K562 (cell line): ENCODE measurements around the gene DUSP23. TPM values are rescaled to one million over a fixed set of nuclear protein-coding genes. Genes with fewer than 3 reads are reported as not detected.

Experiments used
- CHD7 ChIP-seq: fragments of 200-600 bp; sonication (generic); IDR thresholded peaks from one replicate; pipeline ENCODE4 v1.6.1; 2012; ENCODE audit warnings: mild to moderate bottlenecking, low read depth, low read length, inconsistent platforms
- DMBX1 ChIP-seq: fragments of 250-450 bp; sonication (Bioruptor Pico); IDR thresholded peaks from 2 replicates; pipeline ENCODE4 v1.8.0; 2022; ENCODE audit warnings: inconsistent platforms, mild to moderate bottlenecking, moderate library complexity, borderline replicate concordance
- ELF1 ChIP-seq: fragments of 200-800 bp; sonication (Bioruptor generic); IDR thresholded peaks from 2 replicates; pipeline ENCODE4 v1.6.1; 2016; ENCODE audit warnings: missing genetic modification characterization, missing compliant biosample characterization
- FOXK2 ChIP-seq, 2 experiments: fragments of 450-650 bp; IDR thresholded peaks in 1 of 2; conservative IDR thresholded peaks in 1 of 2; 2 replicates each; pipeline ENCODE4 v1.6.1; 2016; ENCODE audit warnings: low read depth in 2 of 2, mild to moderate bottlenecking in 1 of 2
- GABPA ChIP-seq: fragments of 200-800 bp; sonication (Bioruptor generic); conservative IDR thresholded peaks from 2 replicates; pipeline ENCODE4 v1.6.1; 2016; ENCODE audit warnings: low read depth, missing genetic modification characterization, missing compliant biosample characterization
- HMG20B ChIP-seq: fragments of 250-450 bp; sonication (Bioruptor Pico); IDR thresholded peaks from 2 replicates; pipeline ENCODE4 v1.5.0; 2021; ENCODE audit warnings: mild to moderate bottlenecking
- HNRNPK ChIP-seq: fragments of 200-400 bp; formaldehyde crosslinking; IDR thresholded peaks from one replicate; pipeline ENCODE4 v1.6.1; 2018; ENCODE audit warnings: mild to moderate bottlenecking, low read depth, low read length; ENCODE audit not compliant: poor library complexity, severe bottlenecking
- NFRKB ChIP-seq: fragments of 450-650 bp; IDR thresholded peaks from 2 replicates; pipeline ENCODE4 v1.6.1; 2016; ENCODE audit warnings: low read depth
- PHF8 ChIP-seq: fragments of 200-600 bp; sonication (generic); IDR thresholded peaks from 2 replicates; pipeline ENCODE4 v1.6.1; 2012; ENCODE audit warnings: mixed run types, mild to moderate bottlenecking, inconsistent platforms, low read length, moderate library complexity, borderline replicate concordance
- PML ChIP-seq: IDR thresholded peaks from 2 replicates; pipeline ENCODE4 v1.6.1; 2012; ENCODE audit warnings: low read length, inconsistent platforms
- SIN3A ChIP-seq, 2 experiments: fragments of 150-350 bp in 1 of 2; IDR thresholded peaks; 2 replicates each; pipeline ENCODE4 v1.6.1; 2011 to 2016; ENCODE audit warnings: borderline replicate concordance in 2 of 2, low read depth in 2 of 2, low read length in 2 of 2, mild to moderate bottlenecking in 2 of 2, moderate library complexity in 2 of 2; ENCODE audit not compliant: control insufficient read depth in 1 of 2
- SMARCA5 ChIP-seq: fragments of 450-650 bp; IDR thresholded peaks from 2 replicates; pipeline ENCODE4 v1.6.1; 2016
- WHSC1 ChIP-seq: IDR thresholded peaks from one replicate; pipeline ENCODE4 v1.6.1; 2012; ENCODE audit warnings: low read length, control low read depth, inconsistent platforms
- ZNF253 ChIP-seq: fragments of 250-450 bp; sonication (Bioruptor Pico); conservative IDR thresholded peaks from 2 replicates; pipeline ENCODE4 v1.6.1; 2021; ENCODE audit warnings: mild to moderate bottlenecking
- polyA plus RNA-seq, 8 experiments: library from polyadenylated mRNA; depleted of rRNA in 4 of 8; stranded (reverse) in 5 of 8; unstranded in 3 of 8; fragments of >200 nt; fragmentation: Nextera tagmentation in 2 of 8; fragmentation: Illumina TruSeq in 1 of 8; extraction: Ambion mirVana in 2 of 8; extraction: Trizol in 1 of 8; gene quantifications; 2 replicates each; pipeline versions ENCODE4 v1.2.1 to v1.2.3, GENCODE V29; 2011 to 2014; ENCODE audit warnings: inconsistent platforms in 1 of 8, missing spikeins in 1 of 8
- total RNA-seq, 7 experiments: library from RNA; depleted of rRNA in 6 of 7; stranded (reverse); fragments of >200 nt in 6 of 7; fragmentation: Illumina TruSeq in 2 of 7; extraction: Trizol in 2 of 7; gene quantifications; 2 replicates each; pipeline versions ENCODE4 v1.2.1 to v1.2.3, GENCODE V29; 2011 to 2021; ENCODE audit warnings: low replicate concordance in 1 of 7

DUSP23 gene
- total and polyA plus RNA-seq, 9 of the 15 experiments (the other 6 are each of a cell fraction or from before 2014, with no cell fraction given) = 1.0 to 34.8 (median 13.7) TPM

- TF ChIP-seq CHD7 (no peak), PML (no peak), FOXK2 (conservative IDR thresholded peaks at IDR 0.05 in 1 of 2, IDR thresholded peaks at IDR 0.05 in 1 of 2; ENCODE audit: low read depth in 2 of 2) (peak; percentile 38 to 46; a peak in 2 of 4 replicates), PHF8 (peak; percentile 75; the same call in 1 of the 2 replicates), HNRNPK (no peak), NFRKB (no peak), ZNF253 (no peak), ELF1 (tag) (peak; percentile 84), WHSC1 (no peak), SMARCA5 (no peak), HMG20B (CRISPR knock-in tag) (no peak), SIN3A (IDR thresholded peaks at IDR 0.05; ENCODE audit: borderline replicate concordance in 2 of 2, control insufficient read depth in 1 of 2, low read depth in 2 of 2, low read length in 2 of 2) (peak in 1 of 2 experiments; percentile 55; a peak in 1 of 4 replicates), GABPA (tag) (peak; percentile 67), DMBX1 (CRISPR knock-in tag) (no peak)
These were observed at the start of gene DUSP23 (continued) for GRCh38 chr1:159780583-159781582.
